ENCODE results near the gene FBXO7.

FBXO7 gene

GRCh38 chr22:32546496-32546895, 71.9 kb downstream of the FBXO7 start:
- Histone ChIP-seq H3K9me3 (ENCODE audit: control insufficient read depth in 5 of 5, low read length in 5 of 5) (no peaks in the 10 kb centered on the region), H3K27me3 (ENCODE audit: control insufficient read depth in 5 of 5, insufficient read depth in 4 of 5, low read length in 5 of 5) (no peaks in the 10 kb centered on the region), H3K27ac (ENCODE audit: low read depth, low read length) (peak overlapping the region; percentile 40), H3K36me3 (ENCODE audit: control insufficient read depth in 5 of 5, insufficient read depth in 5 of 5, low read length in 5 of 5) (no peaks in the 10 kb centered on the region), H3K4me3 (ENCODE audit: low read depth in 1 of 5, low read length in 5 of 5) (peak overlapping the region in 1 of 5 donors; percentile 4), H3K9ac (ENCODE audit: low read length in 5 of 5) (no peak overlapping the region), H3K4me1 (ENCODE audit: control insufficient read depth in 5 of 5, insufficient read depth in 5 of 5, low read length in 5 of 5) (peaks cover 17 to 44% (median 38%) of the 10 kb centered on the region in 5 donors)

- peaks cover 13 to 40% (median 34%) of the 10 kb centered on the region in 5 donors for H3K4me1 ChIP-seq (ENCODE audit: control insufficient read depth in 5 of 5, insufficient read depth in 5 of 5, low read length in 5 of 5)
- H3K27ac ChIP-seq (ENCODE audit: low read depth, low read length) = peak overlapping the region; percentile 40
- H3K9me3 ChIP-seq (ENCODE audit: control insufficient read depth in 5 of 5, low read length in 5 of 5) = no peaks in the 10 kb centered on the region
- no peaks in the 10 kb centered on the region for H3K27me3 ChIP-seq (ENCODE audit: control insufficient read depth in 5 of 5, insufficient read depth in 4 of 5, low read length in 5 of 5)
- H3K4me3 ChIP-seq (ENCODE audit: low read depth in 1 of 5, low read length in 5 of 5) = no peak overlapping the region
- no peaks in the 10 kb centered on the region for H3K36me3 ChIP-seq (ENCODE audit: control insufficient read depth in 5 of 5, insufficient read depth in 5 of 5, low read length in 5 of 5)
- H3K9ac ChIP-seq (ENCODE audit: low read length in 5 of 5) = no peak overlapping the region
Measured at GRCh38 chr22:32546935-32547334, 72.3 kb downstream of the FBXO7 start.

GRCh38 chr22:32548039-32548438, 73.4 kb downstream of the FBXO7 start:
- no peaks in the 10 kb centered on the region for H3K36me3 ChIP-seq (ENCODE audit: control insufficient read depth in 5 of 5, insufficient read depth in 5 of 5, low read length in 5 of 5)
- H3K4me3 ChIP-seq (ENCODE audit: low read depth in 1 of 5, low read length in 5 of 5) = no peak overlapping the region
- no peak overlapping the region for H3K9ac ChIP-seq (ENCODE audit: low read length in 5 of 5)
- H3K27ac ChIP-seq (ENCODE audit: low read depth, low read length) = no peak overlapping the region
- H3K4me1 ChIP-seq (ENCODE audit: control insufficient read depth in 5 of 5, insufficient read depth in 5 of 5, low read length in 5 of 5) = peaks cover 4 to 29% (median 23%) of the 10 kb centered on the region in 5 donors
- H3K9me3 ChIP-seq (ENCODE audit: control insufficient read depth in 5 of 5, low read length in 5 of 5) = no peaks in the 10 kb centered on the region
- H3K27me3 ChIP-seq (ENCODE audit: control insufficient read depth in 5 of 5, insufficient read depth in 4 of 5, low read length in 5 of 5) = no peaks in the 10 kb centered on the region
